Measurements from ENCODE around the gene PTPRE.

PTPRE gene

DNA sequence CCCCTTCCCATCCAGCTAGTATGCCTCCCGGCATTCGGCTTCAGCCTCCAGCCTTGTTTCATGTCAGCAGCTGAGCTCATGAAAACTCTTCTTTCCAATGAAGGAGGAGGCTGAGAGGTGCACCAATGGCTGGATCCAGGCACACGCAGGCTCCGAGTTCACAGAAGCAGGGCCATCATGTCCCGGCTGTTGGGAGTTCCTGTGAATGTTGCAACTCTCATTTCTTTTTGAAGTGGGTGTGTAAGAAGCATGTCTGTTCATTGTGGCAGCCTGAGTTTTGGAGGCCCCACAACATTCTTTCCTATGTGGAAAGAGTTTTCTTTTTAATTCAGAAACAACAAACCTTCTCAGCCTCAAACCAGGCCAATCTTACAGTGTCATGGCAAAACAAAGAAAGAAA is 89.7 kb downstream of the PTPRE start:
- Histone ChIP-seq H3K27me3 (ENCODE audit: low read depth, low read length) (peaks cover 8% of the 10 kb centered on the region; the same call in 1 of the 2 replicates), H3K4me3 (ENCODE audit: low read length) (no peak overlapping the region), H2AFZ (ENCODE audit: low read depth, low read length) (no peak overlapping the region), H3K4me1 (ENCODE audit: low read length) (peaks cover 3% of the 10 kb centered on the region; the same call in 1 of the 2 replicates), H3K79me2 (ENCODE audit: low read length) (no peaks in the 10 kb centered on the region), H3K4me2 (ENCODE audit: low read length) (no peak overlapping the region), H4K20me1 (ENCODE audit: insufficient read depth, low read length) (no peaks in the 10 kb centered on the region), H3K9me3 (ENCODE audit: insufficient read depth, low read length) (no peaks in the 10 kb centered on the region), H3K9ac (ENCODE audit: low read length) (no peak overlapping the region), H3K27ac (ENCODE audit: low read length) (no peak overlapping the region), H3K36me3 (replicated peaks; ENCODE audit: low read depth, low read length) (no peaks in the 10 kb centered on the region)
- TF ChIP-seq CTCF (IDR thresholded peaks at IDR 0.05; ENCODE audit: low read depth, low read length) = no peak
- no peak for TF ChIP-seq EZH2phosphoT487 (IDR thresholded peaks at IDR 0.05; ENCODE audit: low read depth)

GRCh38 chr10:127997271-127997670 is 90.4 kb downstream of the PTPRE start:
- Histone ChIP-seq H3K4me2 (ENCODE audit: low read length) (no peak overlapping the region), H3K9me3 (ENCODE audit: insufficient read depth, low read length) (no peaks in the 10 kb centered on the region), H3K4me1 (ENCODE audit: low read length) (peaks cover 3% of the 10 kb centered on the region; the same call in 1 of the 2 replicates)

DNA sequence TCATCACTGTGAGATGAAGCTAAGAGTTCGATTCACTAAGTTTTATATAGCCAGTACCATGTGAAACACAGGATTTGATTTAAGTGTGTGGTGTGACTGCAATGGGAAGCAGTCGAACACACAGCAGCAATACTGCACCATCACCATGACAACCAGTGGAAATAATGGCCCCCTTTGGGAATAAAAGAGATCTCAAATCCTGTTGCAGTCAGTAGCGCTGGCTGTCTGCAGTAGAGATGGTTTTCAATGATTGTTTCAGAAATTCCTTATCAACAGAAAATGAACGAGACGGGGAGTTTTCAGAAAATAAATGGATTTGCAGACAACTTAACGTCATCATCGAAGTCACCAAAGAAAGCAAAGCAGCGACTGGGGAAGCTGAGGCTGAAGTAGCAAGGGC is 91.0 kb downstream of the PTPRE start:
- H3K9me3 ChIP-seq (ENCODE audit: insufficient read depth, low read length) = no peaks in the 10 kb centered on the region
- no peaks in the 10 kb centered on the region for H4K20me1 ChIP-seq (ENCODE audit: insufficient read depth, low read length)
- no peak for TF ChIP-seq CTCF (IDR thresholded peaks at IDR 0.05; ENCODE audit: low read depth, low read length)
- TF ChIP-seq EZH2phosphoT487 (IDR thresholded peaks at IDR 0.05; ENCODE audit: low read depth) = no peak
- H3K4me3 ChIP-seq (ENCODE audit: low read length) = no peak overlapping the region
- no peaks in the 10 kb centered on the region for H3K36me3 ChIP-seq (replicated peaks; ENCODE audit: low read depth, low read length)
- H3K27me3 ChIP-seq (ENCODE audit: low read depth, low read length) = peaks cover 8% of the 10 kb centered on the region; the same call in 1 of the 2 replicates
- H3K4me1 ChIP-seq (ENCODE audit: low read length) = peaks cover 3% of the 10 kb centered on the region; the same call in 1 of the 2 replicates
- H2AFZ ChIP-seq (ENCODE audit: low read depth, low read length) = no peak overlapping the region
- no peaks in the 10 kb centered on the region for H3K79me2 ChIP-seq (ENCODE audit: low read length)
- no peak overlapping the region for H3K9ac ChIP-seq (ENCODE audit: low read length)
- H3K4me2 ChIP-seq (ENCODE audit: low read length) = no peak overlapping the region
- no peak overlapping the region for H3K27ac ChIP-seq (ENCODE audit: low read length)

More at GRCh38 chr10:127997271-127997670, 90.4 kb downstream of the PTPRE start:
- Histone ChIP-seq H4K20me1 (ENCODE audit: insufficient read depth, low read length) (no peaks in the 10 kb centered on the region), H3K79me2 (ENCODE audit: low read length) (no peaks in the 10 kb centered on the region), H3K4me3 (ENCODE audit: low read length) (no peak overlapping the region), H2AFZ (ENCODE audit: low read depth, low read length) (no peak overlapping the region), H3K9ac (ENCODE audit: low read length) (no peak overlapping the region), H3K27me3 (ENCODE audit: low read depth, low read length) (peaks cover 8% of the 10 kb centered on the region; the same call in 1 of the 2 replicates), H3K36me3 (replicated peaks; ENCODE audit: low read depth, low read length) (no peaks in the 10 kb centered on the region), H3K27ac (ENCODE audit: low read length) (no peak overlapping the region)
- TF ChIP-seq EZH2phosphoT487 (IDR thresholded peaks at IDR 0.05; ENCODE audit: low read depth) (no peak), CTCF (IDR thresholded peaks at IDR 0.05; ENCODE audit: low read depth, low read length) (no peak)

DNA sequence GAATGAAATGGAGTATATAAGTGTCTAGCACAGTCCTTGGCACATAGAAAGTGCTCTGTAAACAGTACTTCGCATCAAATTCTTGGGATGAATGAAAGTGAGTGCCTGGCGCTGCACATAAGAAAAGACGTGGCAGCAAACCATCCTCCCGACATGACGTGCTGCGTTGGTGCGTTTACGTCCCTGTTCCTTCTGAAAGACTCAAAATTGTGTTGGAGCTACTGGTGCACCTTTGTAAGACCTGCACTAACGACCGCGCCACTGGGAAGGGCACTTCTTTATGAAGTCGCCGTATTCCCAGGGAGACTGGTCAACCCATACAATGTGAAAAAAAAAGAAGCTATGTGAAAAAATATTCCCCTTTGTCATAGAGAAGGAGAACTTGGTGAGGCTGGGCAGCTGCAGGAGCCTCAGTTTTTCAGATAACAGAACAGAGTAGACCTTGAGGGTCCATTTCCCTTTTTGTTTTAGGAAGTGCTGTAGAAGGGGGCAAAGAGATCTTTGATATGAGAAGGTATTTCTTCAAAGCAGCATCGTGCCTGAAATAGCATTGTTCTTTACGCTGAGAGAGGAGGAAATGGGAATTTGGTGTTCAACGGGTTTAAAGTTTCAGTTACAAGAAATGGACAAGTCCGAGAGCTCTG is 91.7 kb downstream of the PTPRE start:
- Histone ChIP-seq H3K4me1 (ENCODE audit: low read length) (peaks cover 3% of the 10 kb centered on the region; the same call in 1 of the 2 replicates), H4K20me1 (ENCODE audit: insufficient read depth, low read length) (no peaks in the 10 kb centered on the region), H3K27ac (ENCODE audit: low read length) (no peak overlapping the region), H3K9ac (ENCODE audit: low read length) (no peak overlapping the region), H3K4me2 (ENCODE audit: low read length) (peak overlapping the region; percentile 12; the same call in 1 of the 2 replicates), H3K79me2 (ENCODE audit: low read length) (no peaks in the 10 kb centered on the region), H3K4me3 (ENCODE audit: low read length) (no peak overlapping the region), H3K27me3 (ENCODE audit: low read depth, low read length) (peaks cover 8% of the 10 kb centered on the region; the same call in 1 of the 2 replicates), H3K36me3 (replicated peaks; ENCODE audit: low read depth, low read length) (no peaks in the 10 kb centered on the region), H2AFZ (ENCODE audit: low read depth, low read length) (no peak overlapping the region), H3K9me3 (ENCODE audit: insufficient read depth, low read length) (no peaks in the 10 kb centered on the region)
- TF ChIP-seq CTCF (IDR thresholded peaks at IDR 0.05; ENCODE audit: low read depth, low read length) (no peak), EZH2phosphoT487 (IDR thresholded peaks at IDR 0.05; ENCODE audit: low read depth) (no peak)
